Right atrium auricular region (tissue), 2 donors: ENCODE measurements around the gene F11. TPM values are rescaled to one million over a fixed set of nuclear protein-coding genes. Genes with fewer than 3 reads are reported as not detected.

Source experiments
- DNase-seq: peaks from one replicate; pipeline ENCODE4 v3.0.0-alpha.2; 2019; ENCODE audit warnings: low spot score
- H3K27ac ChIP-seq, 2 donors: fragments of 200-600 bp; sonication (generic); 1 replicate in 1 of 2; 2 replicates in 1 of 2; pipeline ENCODE4 v1.5.1; 2016 to 2019
- H3K27me3 ChIP-seq, 2 donors: fragments of 200-600 bp; sonication (generic); one replicate each; pipeline versions ENCODE4 v1.5.1 to v1.6.0; 2017 to 2019
- H3K36me3 ChIP-seq: fragments of 200-600 bp; sonication (generic); one replicate; pipeline ENCODE4 v1.5.1; 2016
- H3K4me1 ChIP-seq, 2 donors: fragments of 200-600 bp; sonication (generic); one replicate each; pipeline versions ENCODE4 v1.5.1 to v1.6.0; 2017 to 2019
- H3K4me3 ChIP-seq, 2 donors: fragments of 200-600 bp; sonication (generic); 1 replicate in 1 of 2; 2 replicates in 1 of 2; pipeline ENCODE4 v1.5.1; 2017 to 2019; ENCODE audit warnings: mild to moderate bottlenecking in 1 of 2, moderate library complexity in 1 of 2
- H3K9me3 ChIP-seq, 2 donors: fragments of 200-600 bp; sonication (generic); one replicate each; pipeline ENCODE4 v1.5.1; 2019
- total RNA-seq, 2 donors: library from RNA; depleted of rRNA; stranded (reverse); fragments of >200 nt; gene quantifications; one replicate each; pipeline ENCODE4 v1.1.0, GENCODE V29; 2016
- TF ChIP-seq, protein P1 (sequence below), 2 donors: fragments of 200-600 bp; sonication (generic); IDR thresholded peaks; one replicate each; pipeline ENCODE4 v1.5.1; 2019; ENCODE audit warnings: antibody characterized with exemption in 2 of 2

The F11 gene
- total RNA-seq = not detected

DNA sequence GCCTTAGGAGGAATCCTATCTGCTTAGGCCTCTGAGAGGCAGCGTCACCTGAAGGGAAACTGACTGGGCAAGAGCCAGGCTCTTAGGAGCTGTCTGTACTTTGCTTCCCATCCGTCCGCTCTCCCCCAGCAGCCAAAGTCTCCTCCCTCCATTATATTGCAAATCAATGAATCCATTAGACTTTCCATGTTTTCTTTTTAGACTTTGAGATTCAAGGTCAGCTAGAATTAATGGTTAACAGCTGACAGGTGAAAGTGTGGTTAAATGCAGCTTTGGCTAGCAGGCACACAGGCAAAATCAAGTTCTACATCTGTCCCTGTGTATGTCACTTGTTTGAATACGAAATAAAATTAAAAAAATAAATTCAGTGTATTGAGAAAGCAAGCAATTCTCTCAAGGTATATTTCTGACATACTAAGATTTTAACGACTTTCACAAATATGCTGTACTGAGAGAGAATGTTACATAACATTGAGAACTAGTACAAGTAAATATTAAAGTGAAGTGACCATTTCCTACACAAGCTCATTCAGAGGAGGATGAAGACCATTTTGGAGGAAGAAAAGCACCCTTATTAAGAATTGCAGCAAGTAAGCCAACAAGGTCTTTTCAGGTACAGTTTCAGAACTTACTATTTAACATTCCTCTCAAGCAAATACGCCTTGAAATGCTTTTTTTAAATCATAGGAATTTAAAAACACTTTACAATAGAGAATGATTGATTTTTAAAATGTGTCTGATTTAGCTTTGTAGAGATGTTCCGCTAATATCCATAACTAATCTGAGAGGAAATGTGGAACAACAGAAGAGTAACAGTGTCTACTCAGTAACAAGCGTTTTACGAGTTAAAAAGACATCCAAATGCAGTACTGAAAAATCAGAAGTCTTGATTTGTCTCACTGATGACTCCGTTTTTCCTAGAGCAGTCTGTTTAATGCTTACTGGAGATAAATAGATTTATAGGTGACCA lies at the start of gene F11:
Gene F11, plus strand, starts transcription at position 507 of the 970 bp plus-strand sequence. CDS start 948 bp downstream, outside the sequence.
- DNase-seq = no peak
- Histone ChIP-seq H3K36me3 (no peaks in the 10 kb centered on the region), H3K4me1 (no peaks in the 10 kb centered on the region), H3K27ac (no peak within 1 kb of the TSS), H3K27me3 (no peaks in the 10 kb centered on the region), H3K9me3 (no peaks in the 10 kb centered on the region), H3K4me3 (no peak within 1 kb of the TSS)
- TF ChIP-seq, protein P1, sequence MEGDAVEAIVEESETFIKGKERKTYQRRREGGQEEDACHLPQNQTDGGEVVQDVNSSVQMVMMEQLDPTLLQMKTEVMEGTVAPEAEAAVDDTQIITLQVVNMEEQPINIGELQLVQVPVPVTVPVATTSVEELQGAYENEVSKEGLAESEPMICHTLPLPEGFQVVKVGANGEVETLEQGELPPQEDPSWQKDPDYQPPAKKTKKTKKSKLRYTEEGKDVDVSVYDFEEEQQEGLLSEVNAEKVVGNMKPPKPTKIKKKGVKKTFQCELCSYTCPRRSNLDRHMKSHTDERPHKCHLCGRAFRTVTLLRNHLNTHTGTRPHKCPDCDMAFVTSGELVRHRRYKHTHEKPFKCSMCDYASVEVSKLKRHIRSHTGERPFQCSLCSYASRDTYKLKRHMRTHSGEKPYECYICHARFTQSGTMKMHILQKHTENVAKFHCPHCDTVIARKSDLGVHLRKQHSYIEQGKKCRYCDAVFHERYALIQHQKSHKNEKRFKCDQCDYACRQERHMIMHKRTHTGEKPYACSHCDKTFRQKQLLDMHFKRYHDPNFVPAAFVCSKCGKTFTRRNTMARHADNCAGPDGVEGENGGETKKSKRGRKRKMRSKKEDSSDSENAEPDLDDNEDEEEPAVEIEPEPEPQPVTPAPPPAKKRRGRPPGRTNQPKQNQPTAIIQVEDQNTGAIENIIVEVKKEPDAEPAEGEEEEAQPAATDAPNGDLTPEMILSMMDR (IDR thresholded peaks at IDR 0.05) = no peak

- no peak for DNase-seq
- H3K36me3 ChIP-seq = no peaks in the 10 kb centered on the region
- TF ChIP-seq, protein P1 (IDR thresholded peaks at IDR 0.05) = no peak
Observed at GRCh38 chr4:186216465-186217024, 49.4 kb upstream of the F11 start.

DNA sequence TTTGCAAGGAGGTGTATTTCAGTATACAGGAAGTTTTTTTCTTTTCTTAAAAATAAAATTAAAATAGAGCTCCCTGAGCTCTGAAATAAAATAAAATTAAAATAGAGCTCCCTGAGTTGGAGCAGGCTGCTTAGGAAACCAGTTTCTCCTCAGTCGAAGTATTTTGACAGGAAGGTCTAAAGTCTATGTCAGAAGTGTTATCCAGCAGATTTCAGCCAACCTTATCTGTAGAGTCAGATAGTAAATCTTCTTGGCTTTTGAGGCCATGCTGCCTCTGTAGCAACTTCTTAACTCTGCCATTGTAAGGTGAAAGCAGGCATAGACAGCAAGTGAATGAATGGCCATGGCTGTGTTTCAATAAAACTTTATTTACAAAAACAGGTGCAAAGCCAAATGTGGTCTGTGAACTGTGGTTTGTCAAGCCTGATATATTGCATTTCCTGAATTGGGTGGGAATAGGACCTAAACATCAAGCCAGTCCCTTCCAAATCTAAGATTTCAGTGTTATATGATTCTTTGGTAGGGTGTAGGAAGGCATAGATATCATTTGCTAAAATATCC lies 48.2 kb upstream of the F11 start:
- TF ChIP-seq, protein P1 (IDR thresholded peaks at IDR 0.05) = no peak
- H3K27ac ChIP-seq = no peak overlapping the region
- H3K36me3 ChIP-seq = no peaks in the 10 kb centered on the region
- peaks cover 0 to 6% of the 10 kb centered on the region in 2 donors for H3K4me1 ChIP-seq
- no peaks in the 10 kb centered on the region for H3K9me3 ChIP-seq
- no peak overlapping the region for H3K4me3 ChIP-seq
- H3K27me3 ChIP-seq = no peaks in the 10 kb centered on the region
- no peak for DNase-seq

More at GRCh38 chr4:186216465-186217024, 49.4 kb upstream of the F11 start:
- Histone ChIP-seq H3K4me1 (peaks cover 0 to 6% of the 10 kb centered on the region in 2 donors), H3K4me3 (no peak overlapping the region), H3K9me3 (no peaks in the 10 kb centered on the region), H3K27me3 (no peaks in the 10 kb centered on the region), H3K27ac (no peak overlapping the region)

DNA sequence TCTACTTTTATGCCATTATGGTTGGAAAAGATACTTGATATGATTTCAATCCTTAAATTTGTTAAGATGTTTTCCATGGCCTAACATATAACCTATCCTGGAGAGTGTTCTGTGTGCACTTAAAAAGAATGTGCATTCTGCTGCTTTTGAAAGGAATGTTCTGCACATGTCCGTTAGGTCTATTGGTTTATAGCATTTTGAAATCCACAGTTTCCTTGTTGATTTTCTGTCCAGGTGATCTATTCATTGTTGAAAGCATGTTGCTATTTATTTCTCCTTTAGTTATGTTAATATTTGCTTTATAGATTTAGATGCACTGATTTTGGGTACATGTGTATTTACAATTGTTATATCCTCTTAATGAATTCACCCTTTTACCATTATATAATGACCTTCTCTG lies 44.4 kb upstream of the F11 start:
- H3K9me3 ChIP-seq = peaks cover 0 to 13% of the 10 kb centered on the region in 2 donors
- no peaks in the 10 kb centered on the region for H3K27me3 ChIP-seq
- TF ChIP-seq, protein P1 (IDR thresholded peaks at IDR 0.05) = no peak
- no peak overlapping the region for H3K4me3 ChIP-seq
- no peak for DNase-seq
- no peak overlapping the region for H3K27ac ChIP-seq
- peaks cover 0 to 5% of the 10 kb centered on the region in 2 donors for H3K4me1 ChIP-seq
- H3K36me3 ChIP-seq = no peaks in the 10 kb centered on the region

DNA sequence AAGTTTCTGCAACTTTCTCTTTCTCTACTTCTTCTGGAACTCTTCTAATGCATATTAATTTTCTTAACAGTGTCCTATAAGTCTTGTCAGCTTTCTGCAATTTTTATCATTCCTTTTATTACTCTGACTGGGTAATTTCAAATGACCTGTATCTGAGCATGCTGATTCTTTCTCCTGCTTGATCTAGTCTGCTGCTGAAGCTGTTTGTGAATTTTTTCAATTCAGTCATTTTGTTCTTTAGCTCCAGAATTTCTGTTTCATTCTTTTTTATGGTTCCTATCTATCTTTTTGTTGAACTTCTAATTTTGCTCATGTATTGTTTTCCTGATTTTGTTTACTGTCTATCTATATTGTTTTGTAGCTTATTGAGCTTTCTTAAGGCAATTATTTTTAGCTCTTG lies 40.1 kb upstream of the F11 start:
- H3K27me3 ChIP-seq = no peaks in the 10 kb centered on the region
- no peak for DNase-seq
- H3K27ac ChIP-seq = no peak overlapping the region
- peaks cover 0 to 13% of the 10 kb centered on the region in 2 donors for H3K9me3 ChIP-seq
- no peak overlapping the region for H3K4me3 ChIP-seq
- TF ChIP-seq, protein P1 (IDR thresholded peaks at IDR 0.05) = no peak
- no peaks in the 10 kb centered on the region for H3K4me1 ChIP-seq
- H3K36me3 ChIP-seq = no peaks in the 10 kb centered on the region
